GF-D8 (cell line): ENCODE results near the gene ADNP2.

Experiments
- DNase-seq: peaks from one replicate; lab custom pipeline; 2025; lab: John Stamatoyannopoulos, UW

Gene ADNP2

GRCh38 chr18:80105369-80106167 lies 3.5 kb upstream of the ADNP2 start:
- no peak for DNase-seq

GRCh38 chr18:80106482-80107051 lies 2.5 kb upstream of the ADNP2 start:
- no peak for DNase-seq

- no peak for DNase-seq
Measured at GRCh38 chr18:80107426-80107825, 1.6 kb upstream of the ADNP2 start.

GRCh38 chr18:80108121-80108536 lies 933 bp upstream of the ADNP2 start:
- DNase-seq: no peak

- no peak for DNase-seq
Measured at GRCh38 chr18:80109676-80110078, 615 bp downstream of the ADNP2 start.

GRCh38 chr18:80112624-80113248 lies 3.7 kb downstream of the ADNP2 start:
- no peak for DNase-seq

- DNase-seq: no peak
Measured at GRCh38 chr18:80115035-80115434, 6.0 kb downstream of the ADNP2 start.

GRCh38 chr18:80119111-80119510 lies 10.0 kb downstream of the ADNP2 start:
- no peak for DNase-seq

GRCh38 chr18:80120932-80121331 lies 11.9 kb downstream of the ADNP2 start:
- no peak for DNase-seq

- no peak for DNase-seq
Measured at GRCh38 chr18:80124131-80124530, 15.1 kb downstream of the ADNP2 start.

- DNase-seq: no peak
Measured at GRCh38 chr18:80126797-80127196, 17.7 kb downstream of the ADNP2 start.

GRCh38 chr18:80127635-80128034 lies 18.6 kb downstream of the ADNP2 start:
- DNase-seq: no peak

GRCh38 chr18:80129672-80130367 lies 20.8 kb downstream of the ADNP2 start:
- no peak for DNase-seq

GRCh38 chr18:80130555-80130954 lies 21.5 kb downstream of the ADNP2 start:
- DNase-seq: no peak

GRCh38 chr18:80132180-80132812 lies 23.2 kb downstream of the ADNP2 start:
- no peak for DNase-seq

GRCh38 chr18:80133124-80133523 lies 24.1 kb downstream of the ADNP2 start:
- no peak for DNase-seq

GRCh38 chr18:80135136-80135535 lies 26.1 kb downstream of the ADNP2 start:
- no peak for DNase-seq

GRCh38 chr18:80136679-80137078 lies 27.6 kb downstream of the ADNP2 start:
- no peak for DNase-seq

- DNase-seq: no peak
Measured at GRCh38 chr18:80137137-80137536, 28.1 kb downstream of the ADNP2 start.

- DNase-seq: no peak
Measured at GRCh38 chr18:80137976-80138375, 28.9 kb downstream of the ADNP2 start.

- no peak for DNase-seq
Measured at GRCh38 chr18:80140455-80140985, 31.5 kb downstream of the ADNP2 start.

GRCh38 chr18:80143881-80144280 lies 34.8 kb downstream of the ADNP2 start:
- no peak for DNase-seq
